NCI-H748 treated with DMSO at 0.1 percent for 48 hours (cell line): ENCODE measurements around the gene FUS.
"Not testable (repeated sequence)": the region's sequence is repeated elsewhere in the genome, so short reads cannot be mapped to it uniquely, and the experiment has no call there.

Source experiments
- DNase-seq: peaks from one replicate; lab custom pipeline; 2025; lab: John Stamatoyannopoulos, UW

Gene FUS

DNA sequence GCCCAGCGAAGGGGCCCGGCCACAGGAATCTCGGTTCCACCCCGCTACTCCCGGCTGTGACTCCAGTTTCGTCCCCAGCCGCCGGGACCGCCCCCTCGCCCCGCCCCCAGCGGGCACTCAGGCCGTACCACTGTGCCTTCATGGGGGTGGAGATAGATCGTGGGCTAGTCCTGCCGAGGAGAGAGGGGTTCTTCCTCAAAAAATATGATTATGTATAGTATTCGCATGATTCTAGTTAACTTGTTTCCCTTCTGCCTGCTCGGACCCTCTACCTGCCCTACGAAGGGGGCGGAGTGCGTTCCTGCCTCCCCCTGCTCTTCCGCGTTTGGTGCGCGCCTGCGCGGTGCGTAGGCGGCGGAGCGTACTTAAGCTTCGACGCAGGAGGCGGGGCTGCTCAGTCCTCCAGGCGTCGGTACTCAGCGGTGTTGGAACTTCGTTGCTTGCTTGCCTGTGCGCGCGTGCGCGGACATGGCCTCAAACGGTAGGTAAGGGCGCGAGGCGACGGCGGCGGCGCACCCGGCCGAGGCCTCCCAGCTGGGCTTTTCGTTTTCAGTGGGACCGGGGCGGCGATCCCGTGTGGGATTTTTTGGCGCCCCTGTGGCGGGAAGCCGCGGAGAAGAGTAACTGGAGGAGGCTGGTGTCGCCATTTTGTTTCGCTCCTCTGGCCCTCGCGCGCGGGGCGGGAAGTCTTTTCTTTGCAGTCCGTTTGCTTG, at the start of gene FUS:
FUS (plus strand) TSS at position 393 of the 713 bp plus-strand sequence; CDS start at position 469, 76 bp downstream.
- DNase-seq, result peak; percentile 71

DNA sequence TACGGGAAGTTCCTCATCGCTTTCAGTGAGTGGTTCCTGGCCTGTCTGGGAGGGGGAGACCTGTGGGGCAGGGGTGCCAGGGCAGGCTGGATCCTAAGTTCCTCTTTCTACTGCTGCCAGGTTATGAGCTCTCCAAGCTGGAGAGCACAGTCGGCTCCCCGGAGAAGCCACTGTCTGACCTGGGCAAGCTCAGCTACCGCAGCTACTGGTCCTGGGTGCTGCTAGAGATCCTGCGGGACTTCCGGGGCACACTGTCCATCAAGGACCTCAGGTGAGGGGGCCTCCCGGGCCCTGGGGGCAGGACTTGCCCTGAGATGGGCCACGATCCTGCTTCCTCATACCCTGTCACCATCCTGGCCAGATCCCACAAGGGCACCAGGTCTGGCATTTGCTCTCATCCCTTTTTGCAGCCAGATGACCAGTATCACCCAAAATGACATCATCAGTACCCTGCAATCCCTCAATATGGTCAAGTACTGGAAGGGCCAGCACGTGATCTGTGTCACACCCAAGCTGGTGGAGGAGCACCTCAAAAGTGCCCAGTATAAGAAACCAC, 49.5 kb upstream of the FUS start:
- DNase-seq, result no peak

DNA sequence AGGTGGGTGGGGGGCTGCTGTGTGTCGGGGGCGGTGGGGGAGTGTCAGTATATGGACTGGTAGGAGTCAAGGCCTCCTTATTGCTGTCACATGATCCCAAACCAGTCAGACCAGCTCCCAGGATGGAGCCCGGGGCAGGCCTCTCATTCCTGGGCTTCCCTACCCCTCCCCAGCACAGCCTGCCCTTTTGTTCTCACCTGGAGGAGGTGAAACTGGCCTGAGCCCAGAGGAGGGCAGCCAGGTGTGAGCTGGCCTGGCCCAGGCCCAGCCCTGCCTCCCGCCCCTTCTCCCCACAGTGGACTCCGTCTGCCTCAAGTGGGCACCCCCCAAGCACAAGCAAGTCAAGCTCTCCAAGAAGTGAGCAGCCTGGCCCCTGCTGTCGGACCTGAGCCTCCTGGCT, 49.0 kb upstream of the FUS start:
- no peak for DNase-seq

DNA sequence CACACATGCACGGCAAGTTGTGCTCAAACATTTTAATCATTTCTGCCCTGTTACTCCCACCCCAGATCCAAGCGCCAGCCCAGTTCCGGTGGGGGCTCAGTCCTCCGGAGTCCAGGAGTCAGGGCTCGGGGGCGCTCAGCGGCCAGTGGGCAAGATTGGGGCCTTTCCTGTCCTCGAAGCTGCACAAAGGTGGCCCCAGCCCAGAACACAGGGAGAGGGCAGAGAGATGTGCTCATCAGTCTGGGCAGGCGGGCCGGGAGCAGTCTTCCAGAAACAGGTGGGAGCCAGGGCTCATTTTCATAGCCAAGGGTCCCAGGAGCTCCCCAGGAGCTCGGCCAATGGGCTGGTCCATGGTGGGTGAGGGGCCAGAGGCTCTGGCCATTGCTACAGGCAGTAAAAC, 48.5 kb upstream of the FUS start:
- no peak for DNase-seq

DNA sequence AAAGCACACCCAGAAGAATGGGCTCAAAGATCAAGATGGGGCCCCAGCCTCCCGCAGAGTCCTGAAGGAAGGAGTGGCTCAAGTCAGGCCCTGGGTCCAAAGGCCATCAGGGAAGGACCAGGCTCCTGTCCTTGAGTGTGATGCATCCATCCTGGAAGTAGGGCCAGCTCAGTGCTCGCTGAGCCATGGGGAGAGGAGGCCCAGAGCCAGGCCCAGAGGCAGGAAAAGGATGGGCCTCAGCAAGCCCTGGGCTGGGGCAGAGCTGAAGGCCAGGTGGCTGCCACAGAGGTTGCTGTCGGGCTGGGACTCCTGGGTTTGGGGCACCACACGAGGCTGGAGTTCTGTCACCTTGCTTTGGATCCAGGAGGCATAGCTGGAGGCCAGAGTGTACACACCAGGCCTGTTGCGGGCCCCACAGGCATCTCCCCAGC, 48.1 kb upstream of the FUS start:
- no peak for DNase-seq

DNA sequence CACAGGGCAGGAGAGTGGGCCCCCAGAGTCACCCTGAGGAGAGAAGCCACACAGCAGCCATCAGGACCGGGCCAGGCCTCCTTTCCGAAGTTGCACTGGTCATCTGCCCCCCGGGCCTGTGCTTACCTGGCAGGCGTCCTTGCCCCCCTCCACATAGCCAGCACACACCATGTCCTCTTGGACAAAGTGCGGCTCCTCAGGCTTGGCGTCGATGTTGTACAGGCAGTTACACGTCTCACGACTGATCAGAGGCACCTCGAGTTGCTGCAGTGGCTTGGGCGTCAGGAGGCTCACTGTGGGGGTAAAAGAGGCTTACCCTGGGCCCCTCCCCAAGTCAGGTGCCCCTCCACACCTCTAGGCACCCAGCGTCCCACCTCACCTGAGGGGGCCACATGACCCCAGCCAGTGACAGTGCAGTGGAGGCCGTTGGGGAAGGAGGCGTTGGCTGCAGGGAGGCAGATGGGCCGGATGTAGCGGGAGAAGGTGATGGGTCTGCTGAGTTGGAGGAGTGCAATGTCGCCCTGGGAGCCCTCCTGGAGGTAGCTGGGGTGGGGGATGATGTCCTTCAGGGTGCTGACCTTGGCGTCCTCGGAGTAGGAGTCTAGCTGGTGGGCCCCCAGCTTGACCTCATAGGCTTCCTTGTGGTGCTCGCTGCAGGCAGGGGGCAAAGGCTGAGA, 47.5 kb upstream of the FUS start:
- DNase-seq, result no peak

DNA sequence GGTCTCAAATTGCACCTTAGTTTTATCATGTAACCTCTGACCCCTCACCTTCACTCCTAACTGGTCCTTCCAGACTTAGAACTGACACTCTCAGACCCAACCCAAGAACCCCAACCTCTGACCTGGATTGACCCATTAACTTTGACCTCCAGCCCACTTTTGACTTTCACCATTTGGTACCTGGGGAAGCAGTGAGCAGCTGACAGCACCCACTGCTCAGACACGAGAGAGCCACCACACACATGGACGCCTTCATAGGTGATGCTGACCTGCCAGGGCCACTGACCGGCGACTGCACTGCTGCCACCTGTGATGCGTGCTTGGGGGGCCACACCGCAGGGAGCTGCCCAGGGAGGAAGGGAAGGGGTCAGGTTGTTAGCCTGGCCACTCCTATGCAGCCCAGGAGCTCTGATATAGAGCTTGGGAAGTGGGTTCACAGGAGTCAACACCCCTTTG, 46.9 kb upstream of the FUS start:
- DNase-seq, result no peak

DNA sequence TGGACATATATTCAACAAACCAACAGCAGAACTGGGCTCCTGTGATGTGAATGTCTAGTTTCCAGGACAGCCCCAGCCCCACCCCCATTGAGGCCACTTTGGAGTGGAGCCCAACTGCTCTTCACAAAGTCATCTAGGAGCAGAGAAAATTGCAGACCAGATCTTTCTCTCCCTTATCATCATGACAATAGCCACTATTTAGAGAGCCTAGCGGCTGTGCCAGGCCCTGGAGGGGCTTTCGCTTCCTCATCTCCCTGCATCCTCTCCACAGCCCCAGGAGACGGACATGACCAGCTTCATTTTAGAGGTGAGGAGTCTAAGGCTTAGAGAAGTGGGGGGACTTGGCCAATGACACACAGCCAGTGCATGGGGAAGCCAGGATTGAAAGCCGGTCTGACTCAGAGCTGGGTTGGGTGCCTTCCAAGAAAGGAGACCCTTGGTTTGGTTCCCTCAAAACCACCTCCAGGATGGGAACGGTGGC, 45.8 kb upstream of the FUS start:
- DNase-seq, result no peak

DNA sequence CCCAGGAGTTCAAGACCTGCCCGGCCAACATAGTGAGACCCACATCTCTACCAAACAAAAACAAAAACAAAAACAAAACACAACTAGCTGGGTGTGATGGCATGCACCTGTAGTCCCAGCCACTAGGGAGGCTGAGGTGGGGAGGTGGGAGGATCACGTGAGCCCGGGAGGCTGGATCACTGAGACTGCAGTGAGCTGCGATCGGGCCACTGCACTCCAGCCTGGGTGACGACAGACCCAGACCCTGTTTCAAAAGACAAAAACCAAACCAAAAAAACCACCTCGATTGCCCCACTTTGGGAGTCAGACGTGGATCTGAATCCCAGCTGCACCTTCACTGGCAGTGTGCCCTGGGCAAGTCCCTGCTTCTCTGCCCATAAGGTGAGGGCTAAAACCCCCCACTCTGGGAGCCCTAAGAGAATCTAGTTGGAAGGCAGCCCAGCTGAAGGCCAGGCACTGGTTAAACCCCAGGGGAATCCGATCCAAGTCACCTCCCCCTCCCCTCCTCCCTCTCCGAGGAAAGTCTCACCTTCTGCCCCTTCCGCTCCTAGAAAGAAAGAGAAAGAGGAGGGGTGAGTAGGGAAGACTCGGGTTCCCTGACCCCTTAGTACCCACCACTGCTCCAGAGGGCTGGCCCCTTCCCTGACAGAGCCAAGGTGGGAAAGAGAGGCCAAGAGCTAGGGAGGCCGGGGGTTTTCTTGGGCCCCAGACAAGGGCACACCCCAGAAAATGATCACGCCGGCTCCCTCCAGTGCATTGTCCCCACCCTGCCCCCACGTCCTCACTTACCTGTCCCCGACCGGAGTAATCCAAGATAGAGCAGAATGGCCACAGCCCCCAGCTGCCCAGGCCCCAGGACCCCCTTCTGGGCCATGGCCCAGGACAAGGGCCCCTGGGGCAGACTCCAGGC, 45.1 kb upstream of the FUS start:
- no peak for DNase-seq

DNA sequence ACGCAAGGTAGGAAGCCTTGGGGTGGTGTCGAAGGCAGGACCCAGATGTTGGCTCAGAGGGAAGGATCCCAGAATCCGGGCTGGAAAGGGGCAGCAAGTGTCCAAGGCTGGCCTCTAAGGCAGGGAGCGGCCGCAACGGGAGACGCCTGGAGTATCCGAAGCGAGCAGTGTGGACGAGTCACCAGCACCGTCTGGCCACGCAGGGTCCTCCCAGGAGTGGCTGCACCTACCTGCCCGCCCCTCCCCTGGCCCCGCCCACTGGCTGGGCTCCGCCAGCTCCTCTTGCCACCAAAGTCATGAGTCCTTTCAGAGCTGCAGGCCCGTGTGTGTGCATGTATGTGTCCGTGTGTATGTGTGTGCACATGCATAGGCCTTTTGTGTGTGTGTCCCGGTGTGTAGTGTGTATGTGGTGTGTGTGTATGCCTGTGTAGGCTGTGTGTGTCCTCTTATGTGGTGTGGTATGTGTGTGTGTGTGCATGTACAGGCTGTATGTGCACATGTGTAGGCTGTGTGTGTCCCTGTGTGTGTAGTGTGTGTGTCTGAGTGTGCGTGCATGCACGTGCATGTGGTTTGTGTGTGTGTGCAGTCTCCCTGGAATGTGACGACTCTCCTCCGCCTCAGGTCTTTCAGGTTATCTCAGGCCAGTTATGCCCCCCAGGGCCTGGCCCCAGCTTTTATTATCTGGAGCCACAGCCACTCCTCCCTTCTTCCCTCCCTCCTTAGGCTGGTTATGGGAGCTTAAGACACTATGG, 44.2 kb upstream of the FUS start, which contains the start of gene PRSS8:
PRSS8 (minus strand) TSS at position 193 of the 752 bp plus-strand sequence. CDS start 229 bp downstream, outside the sequence.
- DNase-seq, result no peak

DNA sequence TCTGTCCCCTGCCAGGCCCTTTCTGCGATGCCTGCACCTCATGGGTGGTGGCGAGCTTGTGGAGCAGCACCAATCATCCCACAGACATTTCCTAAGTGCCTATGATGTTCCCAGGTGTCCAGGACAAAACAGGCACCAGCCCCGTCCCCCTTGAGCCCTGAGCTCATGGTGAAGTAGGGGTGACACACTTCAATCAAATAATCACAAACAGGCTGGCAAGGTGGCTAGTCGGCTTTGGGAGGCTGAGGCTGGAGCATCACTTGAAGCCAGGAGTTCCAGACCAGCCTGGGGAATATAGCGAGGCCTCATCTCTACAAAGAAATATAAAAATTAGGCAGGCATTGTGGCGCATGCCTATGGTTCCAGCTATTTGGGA, 43.7 kb upstream of the FUS start:
- no peak for DNase-seq

DNA sequence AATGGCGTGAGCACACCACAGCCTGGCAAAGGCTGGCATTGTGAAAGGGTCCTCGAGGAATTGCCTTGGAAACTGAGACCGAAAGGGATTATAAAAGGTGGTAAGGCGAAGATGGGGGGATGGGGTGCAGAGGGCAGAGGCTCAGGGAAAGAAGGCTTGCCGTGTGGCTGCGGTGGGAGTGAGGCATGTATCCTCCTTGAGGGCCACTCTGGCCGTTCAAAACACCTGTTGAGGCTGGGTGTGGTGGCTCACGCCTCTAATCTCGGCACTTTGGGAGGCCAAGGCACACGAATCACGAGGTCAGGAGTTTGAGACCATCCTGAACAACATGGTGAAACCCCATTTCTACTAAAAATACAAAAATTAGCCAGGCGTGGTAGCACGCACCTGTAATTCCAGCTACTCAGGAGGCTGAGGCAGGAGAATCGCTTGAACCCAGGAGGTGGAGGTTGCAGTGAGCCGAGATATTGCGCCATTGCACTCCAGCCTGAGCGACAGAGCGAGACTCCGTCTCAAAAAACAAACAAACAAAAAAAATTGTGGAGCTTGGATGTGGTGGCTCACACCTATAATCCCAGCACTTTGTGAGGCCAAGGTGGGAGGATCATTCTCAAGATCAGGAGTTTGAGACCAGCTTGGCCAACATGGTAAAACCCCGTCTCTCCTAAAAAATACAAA, 43.0 kb upstream of the FUS start:
- DNase-seq, result not testable (repeated sequence)

DNA sequence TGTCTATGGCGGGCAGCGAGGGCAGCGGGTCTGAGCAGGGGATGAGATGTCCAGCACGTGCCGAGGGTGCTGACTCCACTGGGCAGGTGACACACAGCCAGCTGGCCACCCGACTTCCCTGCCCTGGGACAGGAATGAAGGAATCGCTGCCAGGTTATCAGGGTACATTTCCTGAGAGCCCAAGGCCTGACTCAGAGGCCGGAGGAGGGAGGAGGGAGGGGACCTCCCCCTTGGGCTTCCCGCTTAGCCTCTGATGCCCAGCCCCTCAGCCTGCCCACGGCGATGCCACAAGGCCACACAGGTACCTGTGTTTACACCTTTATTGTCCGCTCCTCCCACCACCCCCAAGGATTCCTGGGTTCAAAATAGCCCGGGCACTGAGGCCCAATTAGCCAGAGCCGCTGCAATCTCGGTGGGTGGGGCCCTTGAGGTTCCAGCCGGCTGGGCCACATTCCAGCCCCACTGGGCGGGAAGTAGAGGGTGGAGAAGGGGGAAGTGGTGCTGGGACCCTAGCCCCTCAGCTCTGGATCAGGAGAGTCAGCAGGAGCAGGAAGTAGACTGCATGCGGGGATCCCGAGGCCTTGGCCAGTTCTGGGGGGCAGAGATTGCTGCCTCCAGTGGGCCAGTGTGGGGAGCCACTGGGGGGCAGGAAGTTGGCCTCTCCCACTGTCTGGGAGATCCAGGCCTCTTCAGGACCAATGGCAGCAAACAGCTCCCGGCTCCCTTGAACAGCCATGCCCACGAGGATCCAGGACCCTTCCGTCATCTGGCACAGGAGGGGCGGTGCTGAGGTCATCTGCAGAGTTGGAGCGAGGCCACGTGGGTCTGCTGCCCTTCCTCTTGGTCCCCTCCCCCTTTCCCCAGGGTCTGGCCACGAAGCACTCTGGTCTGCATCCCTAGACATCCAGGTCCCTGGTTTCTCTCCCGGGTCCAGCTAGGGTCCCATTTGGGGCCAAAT, 41.0 kb upstream of the FUS start:
- no peak for DNase-seq

DNA sequence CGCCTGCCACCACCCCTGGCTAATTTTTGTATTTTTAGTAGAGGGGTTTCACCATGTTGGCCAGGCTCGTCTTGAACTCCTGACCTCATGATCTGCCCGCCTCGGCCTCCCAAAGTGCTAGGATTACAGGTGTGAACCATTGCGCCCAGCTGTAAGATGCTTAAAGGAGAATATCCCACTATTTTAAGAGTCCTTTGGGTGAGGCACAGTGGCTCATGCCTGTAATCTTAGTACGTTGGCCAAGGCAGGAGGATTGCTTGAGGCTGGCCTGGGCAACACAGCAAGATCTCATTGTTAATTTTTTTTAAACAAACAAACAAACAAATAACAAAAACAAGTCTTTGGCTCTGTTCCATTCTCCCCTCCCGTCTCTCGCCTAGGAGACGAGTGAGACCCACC, 38.9 kb upstream of the FUS start:
- not testable (repeated sequence) for DNase-seq

DNA sequence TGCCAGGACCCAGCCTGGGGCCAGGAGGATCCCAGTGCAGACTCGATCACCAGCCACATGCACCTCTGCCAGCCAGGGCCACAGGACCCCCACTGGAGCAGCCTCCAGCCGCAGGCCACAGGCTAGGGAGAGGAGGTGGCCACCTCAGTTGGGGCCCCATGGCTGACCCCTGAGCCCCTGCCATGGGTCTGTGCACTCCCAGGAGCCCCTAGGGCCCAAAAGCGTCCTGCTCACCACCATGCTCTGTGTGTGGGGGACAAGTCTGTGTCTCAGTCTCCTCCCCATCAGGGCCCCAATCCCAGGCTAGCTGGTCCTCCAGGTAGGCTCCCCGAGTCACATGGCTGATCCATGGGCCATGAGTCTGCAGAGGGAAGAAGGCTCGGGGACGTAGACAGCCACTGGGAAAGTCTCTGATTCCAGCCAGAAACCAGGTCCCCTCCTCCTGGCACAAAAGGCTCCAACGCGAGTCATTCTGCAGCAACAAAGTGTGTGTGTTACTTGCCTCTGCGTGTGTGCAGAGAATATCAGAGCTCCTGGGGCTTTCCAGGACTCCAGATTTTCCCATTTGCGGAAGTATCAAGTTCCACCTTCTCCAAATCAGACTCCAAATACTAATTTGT, 38.3 kb upstream of the FUS start:
- DNase-seq, result no peak

DNA sequence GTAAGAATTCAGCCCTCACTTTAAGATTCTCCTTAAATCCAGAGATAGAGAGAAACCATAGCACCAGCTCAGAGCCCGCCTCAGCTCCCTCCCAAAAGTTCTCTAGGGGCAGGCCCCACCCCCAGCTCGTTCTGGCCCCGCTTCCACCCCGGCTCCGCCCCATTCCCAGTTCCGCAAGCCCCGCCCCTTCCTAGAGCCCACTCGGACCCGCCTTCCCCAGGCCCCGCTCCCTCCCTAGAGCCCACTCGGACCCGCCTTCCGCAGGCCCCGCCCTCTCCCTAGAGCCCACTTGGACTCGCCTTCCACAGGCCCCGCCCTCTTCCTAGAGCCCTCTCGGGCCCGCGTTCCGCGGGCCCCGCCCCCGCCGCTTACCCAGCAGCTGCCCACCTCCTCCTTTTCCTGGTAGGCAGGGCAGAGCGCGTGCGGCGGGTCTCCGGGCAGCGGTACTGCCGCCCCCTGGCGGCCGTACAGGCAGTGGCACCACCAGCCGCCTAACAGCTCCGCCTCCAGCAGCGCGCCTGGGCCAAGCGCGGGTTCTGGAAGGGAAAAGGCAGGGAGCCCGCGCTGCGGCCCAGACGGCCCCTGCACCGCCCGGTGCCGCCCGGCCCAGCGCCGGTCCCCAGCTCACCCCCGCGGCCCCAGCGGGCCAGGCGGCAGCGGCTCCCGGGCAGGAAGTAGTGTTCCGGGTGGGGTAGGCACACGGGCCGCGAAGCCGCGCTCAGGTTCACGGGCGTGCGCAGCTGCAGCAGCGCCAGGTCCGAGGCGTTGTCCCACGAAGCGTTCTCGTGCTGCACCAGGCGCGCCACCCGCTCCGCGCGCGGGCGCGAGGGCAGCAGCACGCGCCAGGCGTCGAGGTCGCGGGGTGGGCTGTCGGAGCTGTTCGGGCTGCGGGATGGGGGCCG, 37.6 kb upstream of the FUS start:
- peak; percentile 89 for DNase-seq

DNA sequence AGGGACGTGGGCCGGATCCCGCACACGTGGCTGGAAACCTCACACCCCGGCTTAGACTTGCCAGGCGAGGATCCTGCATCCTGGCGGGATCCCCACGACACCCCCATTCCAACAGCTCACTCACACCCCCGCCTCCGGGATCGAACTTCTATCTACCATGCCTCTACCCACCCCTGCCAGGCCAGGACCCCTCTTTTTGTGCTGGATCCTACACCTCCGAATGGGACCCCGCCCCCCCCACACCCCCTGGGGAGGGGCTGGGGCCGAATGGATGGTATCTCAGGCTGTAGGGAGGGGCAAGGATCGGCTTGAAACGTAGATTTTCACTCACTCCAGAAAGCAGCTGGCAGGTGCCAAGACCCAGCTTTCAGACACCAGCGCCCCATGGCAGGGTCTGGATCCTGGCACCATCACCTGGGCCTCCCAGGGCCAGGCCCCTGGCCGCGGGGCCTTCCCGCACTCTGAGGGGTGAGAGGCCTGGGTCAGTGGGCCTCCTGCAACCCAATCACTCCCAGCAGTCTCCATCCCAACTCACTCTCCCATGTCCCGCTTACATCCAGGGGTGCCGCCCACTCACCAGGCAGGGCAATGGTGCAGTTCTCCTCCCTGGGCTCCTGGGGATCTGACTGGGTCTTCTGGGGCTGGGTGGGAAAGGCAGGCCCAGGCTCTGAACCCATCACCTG, 36.8 kb upstream of the FUS start:
- DNase-seq, result no peak
